H1 (cell line): ENCODE data around the gene STX4. TPM values are rescaled to one million over a fixed set of nuclear protein-coding genes. Genes with fewer than 3 reads are reported as not detected.

Source experiments
- CTCF ChIA-PET: fragments of 300-600 bp; sonication (Branson Sonifier 250); formaldehyde crosslinking; loops from one replicate; lab custom pipeline; 2021; ENCODE audit not compliant: partially characterized antibody; lab: Charles Lee
- POLR2A ChIA-PET: fragments of 300-600 bp; sonication (Branson Sonifier 250); formaldehyde crosslinking; loops from one replicate; lab custom pipeline; 2021; ENCODE audit warnings: inconsistent platforms; ENCODE audit not compliant: partially characterized antibody; lab: Charles Lee
- DNase-seq, 2 experiments: peaks; one replicate each; pipeline versions ENCODE4 v3.0.0 to v3.0.0-alpha.2; 2010 to 2022; ENCODE audit warnings: low spot score in 2 of 2, low read depth in 1 of 2, mixed read lengths in 1 of 2
- FAIRE-seq: peaks from 2 replicates; lab custom pipeline; 2011; peaks lifted over from hg19 to GRCh38; lab: Jason Lieb, UNC
- H2AFZ ChIP-seq: 2 replicates; pipeline ENCODE4 v1.8.1; 2012; ENCODE audit warnings: low read length, inconsistent platforms
- H2AK5ac ChIP-seq: 2 replicates; pipeline ENCODE4 v1.6.1; 2013; ENCODE audit warnings: low read depth, low read length
- H2BK120ac ChIP-seq: replicated peaks from 2 replicates; pipeline ENCODE3; 2013; ENCODE audit warnings: low read depth, low read length, inconsistent platforms
- H2BK12ac ChIP-seq: 2 replicates; pipeline ENCODE4 v1.6.1; 2013; ENCODE audit warnings: low read depth, low read length
- H2BK15ac ChIP-seq: 2 replicates; pipeline ENCODE4 v1.6.1; 2013; ENCODE audit warnings: low read length
- H2BK20ac ChIP-seq: 2 replicates; pipeline ENCODE4 v1.6.1; 2013; ENCODE audit warnings: low read length
- H2BK5ac ChIP-seq: 2 replicates; pipeline ENCODE4 v1.6.1; 2013; ENCODE audit warnings: low read depth, low read length
- H3K14ac ChIP-seq: 2 replicates; pipeline ENCODE4 v1.6.1; 2013; ENCODE audit warnings: inconsistent platforms; ENCODE audit not compliant: insufficient read length
- H3K18ac ChIP-seq: 2 replicates; pipeline ENCODE4 v1.6.1; 2013; ENCODE audit warnings: low read length; ENCODE audit errors: extremely low read depth
- H3K23ac ChIP-seq: 2 replicates; pipeline ENCODE4 v1.6.1; 2013; ENCODE audit warnings: inconsistent platforms; ENCODE audit not compliant: insufficient read length
- H3K23me2 ChIP-seq: 2 replicates; pipeline ENCODE4 v1.6.1; 2013; ENCODE audit warnings: low read depth, low read length
- H3K27ac ChIP-seq: 2 replicates; pipeline ENCODE4 v1.6.1; 2011; ENCODE audit warnings: low read depth, low read length, inconsistent platforms
- H3K27me3 ChIP-seq, 4 experiments: replicated peaks in 1 of 4; 1 replicate in 1 of 4; 2 replicates in 3 of 4; pipeline versions ENCODE4 v1.6.1 to v1.8.1; 2011 to 2013; ENCODE audit warnings: low read length in 3 of 4, mild to moderate bottlenecking in 3 of 4, inconsistent platforms in 2 of 4, mixed read lengths in 2 of 4, moderate library complexity in 1 of 4; ENCODE audit not compliant: control insufficient read depth in 3 of 4, insufficient read depth in 3 of 4; ENCODE audit errors: extremely low read depth in 1 of 4
- H3K36me3 ChIP-seq, 4 experiments: 2 replicates each; pipeline versions ENCODE4 v1.6.1 to v1.8.1; 2011 to 2013; ENCODE audit warnings: mild to moderate bottlenecking in 4 of 4, low read length in 3 of 4, moderate library complexity in 2 of 4, control low read depth in 1 of 4, inconsistent platforms in 1 of 4; ENCODE audit not compliant: insufficient read depth in 4 of 4, control insufficient read depth in 2 of 4
- H3K4ac ChIP-seq: replicated peaks from 2 replicates; pipeline ENCODE3; 2013; ENCODE audit warnings: low read length, low read depth, mixed read lengths, inconsistent platforms; ENCODE audit not compliant: insufficient read length
- H3K4me1 ChIP-seq, 4 experiments: replicated peaks in 1 of 4; 1 replicate in 1 of 4; 2 replicates in 3 of 4; pipeline versions ENCODE4 v1.6.1 to v1.8.1; 2011 to 2013; ENCODE audit warnings: low read length in 3 of 4, inconsistent platforms in 2 of 4, mixed read lengths in 1 of 4; ENCODE audit not compliant: insufficient read depth in 4 of 4, control insufficient read depth in 3 of 4
- H3K4me2 ChIP-seq, 2 experiments: 2 replicates each; pipeline versions ENCODE4 v1.6.1 to v1.8.1; 2011 to 2013; ENCODE audit warnings: low read depth in 2 of 2, low read length in 2 of 2, control low read depth in 1 of 2, inconsistent platforms in 1 of 2, mild to moderate bottlenecking in 1 of 2; ENCODE audit not compliant: insufficient read depth in 1 of 2
- H3K4me3 ChIP-seq, 4 experiments: fragments of 200-600, 300-600 bp in 1 of 4; sonication (generic), shearing (Covaris generic), sonication (Bioruptor Twin) in 1 of 4; 2 replicates each; pipeline versions ENCODE4 v1.5.1 to v1.8.1; 2011 to 2016; ENCODE audit warnings: low read length in 4 of 4, low read depth in 3 of 4, control low read depth in 2 of 4, inconsistent platforms in 2 of 4, mild to moderate bottlenecking in 2 of 4, mixed read lengths in 1 of 4, moderate library complexity in 1 of 4; ENCODE audit not compliant: insufficient read depth in 2 of 4; ENCODE audit errors: extremely low read depth in 1 of 4
- H3K56ac ChIP-seq: replicated peaks from 2 replicates; pipeline ENCODE3; 2013; ENCODE audit warnings: low read depth, mild to moderate bottlenecking, mixed read lengths, low read length, inconsistent platforms; ENCODE audit not compliant: insufficient read length
- H3K79me1 ChIP-seq: 2 replicates; pipeline ENCODE4 v1.6.1; 2013; ENCODE audit warnings: low read depth, low read length, control low read depth
- H3K79me2 ChIP-seq, 2 experiments: 2 replicates each; pipeline versions ENCODE4 v1.6.1 to v1.8.1; 2012 to 2013; ENCODE audit warnings: low read length in 2 of 2, mild to moderate bottlenecking in 2 of 2, inconsistent platforms in 1 of 2; ENCODE audit not compliant: insufficient read depth in 2 of 2, control insufficient read depth in 1 of 2
- H3K9ac ChIP-seq, 4 experiments: replicated peaks in 1 of 4; 1 replicate in 1 of 4; 2 replicates in 3 of 4; pipeline versions ENCODE4 v1.6.1 to v1.8.1; 2011 to 2013; ENCODE audit warnings: low read depth in 3 of 4, low read length in 3 of 4, control low read depth in 2 of 4, mild to moderate bottlenecking in 2 of 4, moderate library complexity in 2 of 4, inconsistent platforms in 1 of 4; ENCODE audit errors: extremely low read depth in 1 of 4
- H3K9me3 ChIP-seq, 2 experiments: 2 replicates each; pipeline versions ENCODE4 v1.6.1 to v1.8.1; 2012 to 2013; ENCODE audit warnings: mild to moderate bottlenecking in 2 of 2, moderate library complexity in 2 of 2, control low read depth in 1 of 2, inconsistent platforms in 1 of 2, low read depth in 1 of 2, low read length in 1 of 2, mixed read lengths in 1 of 2; ENCODE audit not compliant: insufficient read depth in 2 of 2
- H4K20me1 ChIP-seq, 2 experiments: replicated peaks in 1 of 2; 2 replicates each; pipeline versions ENCODE3 to v1.8.1; 2011 to 2013; ENCODE audit warnings: inconsistent platforms in 2 of 2, low read length in 2 of 2, mild to moderate bottlenecking in 1 of 2; ENCODE audit not compliant: insufficient read depth in 2 of 2, control insufficient read depth in 1 of 2
- H4K5ac ChIP-seq: 2 replicates; pipeline ENCODE4 v1.6.1; 2013; ENCODE audit warnings: low read length, low read depth, mixed read lengths, inconsistent platforms; ENCODE audit not compliant: insufficient read length
- H4K8ac ChIP-seq: 2 replicates; pipeline ENCODE4 v1.8.0; 2013; ENCODE audit warnings: mild to moderate bottlenecking, moderate library complexity, low read length, inconsistent platforms; ENCODE audit not compliant: insufficient read depth; ENCODE audit errors: extremely low read depth
- H4K91ac ChIP-seq: replicated peaks from 2 replicates; pipeline ENCODE3; 2013; ENCODE audit warnings: low read length, mixed read lengths, inconsistent platforms; ENCODE audit not compliant: insufficient read length
- ASH2L ChIP-seq: fragments of 200-600, 300-600 bp; sonication (generic); IDR thresholded peaks from one replicate; pipeline ENCODE4 v1.7.1; 2017; ENCODE audit warnings: low read length
- BRCA1 ChIP-seq: IDR thresholded peaks from 2 replicates; pipeline ENCODE4 v1.6.1; 2012; ENCODE audit warnings: low read depth, low read length, improper control_type of control experiment
- CHD2 ChIP-seq: IDR thresholded peaks from 2 replicates; pipeline ENCODE4 v1.6.1; 2012; ENCODE audit warnings: low read length, improper control_type of control experiment
- HDAC2 ChIP-seq, 2 experiments: fragments of 300-600 bp in 1 of 2; sonication (generic) in 1 of 2; IDR thresholded peaks; 2 replicates each; pipeline ENCODE4 v1.6.1; 2011 to 2012; ENCODE audit warnings: low read depth in 2 of 2, low read length in 2 of 2, mild to moderate bottlenecking in 2 of 2, moderate library complexity in 2 of 2, borderline replicate concordance in 1 of 2, inconsistent platforms in 1 of 2
- SP4 ChIP-seq: IDR thresholded peaks from 2 replicates; pipeline ENCODE4 v1.6.1; 2012; ENCODE audit warnings: low read length, inconsistent platforms
- WGBS, 2 experiments: shearing (Covaris generic) in 1 of 2; methylation state at CpG; one replicate each; pipeline versions ENCODE4 v1.1.6 to v1.1.7; 2013 to 2015; ENCODE audit warnings: low lambda C conversion rate in 2 of 2, mixed read lengths in 2 of 2, inconsistent platforms in 1 of 2, low coverage in 1 of 2, missing lambda C conversion rate in 1 of 2; ENCODE audit not compliant: insufficient replicate concordance in 2 of 2, insufficient coverage in 1 of 2, insufficient read length in 1 of 2; ENCODE audit errors: extremely low coverage in 1 of 2, missing lambda C conversion rate in 1 of 2; 5-methylcytosine and 5-hydroxymethylcytosine counted together
- polyA plus RNA-seq, 7 experiments: library from polyadenylated mRNA; depleted of rRNA in 3 of 7; stranded (reverse) in 5 of 7; unstranded in 2 of 7; fragments of >200 nt in 5 of 7; fragments of 200-250 nt in 2 of 7; gene quantifications; 1 replicate in 5 of 7; 2 replicates in 1 of 7; 4 replicates in 1 of 7; pipeline versions ENCODE4 v1.2.1 to v1.2.3, GENCODE V29; 2011 to 2013; ENCODE audit warnings: missing spikeins in 2 of 7, mixed read lengths in 2 of 7
- total RNA-seq: library from RNA; stranded (reverse); fragmentation: NEBNext Ultra II Directional; extraction: Animal tissue kit (Norgen Biotek cat#: 25700); gene quantifications from 2 replicates; pipeline ENCODE4 v1.2.1, GENCODE V29; 2021
- TF ChIP-seq, protein P1 (sequence below): IDR thresholded peaks from 2 replicates; pipeline ENCODE4 v1.6.1; 2011; ENCODE audit warnings: low read length, improper control_type of control experiment

STX4 gene
- total and polyA plus RNA-seq, 2 of the 8 experiments (the other 6 are each of a cell fraction or from before 2014, with no cell fraction given), result 25.8 to 32.3 TPM

DNA sequence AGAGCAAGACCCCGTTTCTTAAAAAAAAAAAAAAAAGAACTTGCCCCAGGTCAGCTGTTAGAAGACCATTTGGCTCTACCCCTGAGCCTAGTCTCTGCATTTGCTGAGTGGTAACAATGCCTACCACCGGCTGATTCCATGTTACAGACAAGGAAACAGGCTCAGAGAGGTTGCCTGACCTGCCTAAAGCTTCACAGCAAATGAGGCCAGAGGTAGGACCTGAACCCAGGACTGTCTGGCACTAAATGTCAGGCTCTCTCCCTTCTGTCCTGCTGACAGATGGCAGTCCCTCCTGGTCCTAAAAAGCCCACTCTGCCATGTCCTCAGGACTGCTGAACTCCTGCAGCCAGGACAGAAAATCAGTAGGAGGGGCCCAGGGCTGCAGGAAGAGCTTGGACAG, 28.7 kb upstream of the STX4 start:
- CTCF ChIA-PET, result interaction anchor here (0.7 to 2.1 kb wide), 4 partner anchors 11 to 36 kb away, joined by 3 to 10 read pairs (median 3); partner anchors contain the start of gene HSD3B7
- H4K20me1 ChIP-seq, result peaks cover 0 to 4% of the 10 kb centered on the region in 2 experiments

More for the DNA sequence above, 28.7 kb upstream of the STX4 start:
- Histone ChIP-seq H3K79me2 (peaks cover 0 to 4% of the 10 kb centered on the region in 2 experiments; a peak in 1 of 4 replicates), H3K79me1 (0 out of 2 replicates have a peak, but pooled peaks cover 9% of the 10 kb centered on the region), H3K18ac (no peak overlapping the region), H3K4ac (no peak overlapping the region), H3K4me2 (no peak overlapping the region), H2BK5ac (no peak overlapping the region), H3K27ac (no peak overlapping the region), H3K4me3 (no peak overlapping the region), H3K27me3 (no peaks in the 10 kb centered on the region), H3K56ac (no peak overlapping the region), H2BK15ac (no peak overlapping the region), H4K5ac (no peak overlapping the region), H3K9me3 (no peaks in the 10 kb centered on the region), H2BK12ac (no peak overlapping the region), H3K4me1 (peaks cover 4 to 12% (median 4%) of the 10 kb centered on the region in 4 experiments), H2AFZ (no peak overlapping the region), H3K9ac (no peak overlapping the region), H4K8ac (no peak overlapping the region), H3K36me3 (no peaks in the 10 kb centered on the region), H2AK5ac (no peak overlapping the region), H4K91ac (no peak overlapping the region), H3K14ac (no peak overlapping the region), H3K23me2 (no peaks in the 10 kb centered on the region; the same call in 1 of the 2 replicates), H2BK120ac (no peak overlapping the region), H3K23ac (no peak overlapping the region), H2BK20ac (no peak overlapping the region)
- FAIRE-seq (no peak), DNase-seq (no peak)
- no peak for TF ChIP-seq BRCA1
- TF ChIP-seq, protein P1, sequence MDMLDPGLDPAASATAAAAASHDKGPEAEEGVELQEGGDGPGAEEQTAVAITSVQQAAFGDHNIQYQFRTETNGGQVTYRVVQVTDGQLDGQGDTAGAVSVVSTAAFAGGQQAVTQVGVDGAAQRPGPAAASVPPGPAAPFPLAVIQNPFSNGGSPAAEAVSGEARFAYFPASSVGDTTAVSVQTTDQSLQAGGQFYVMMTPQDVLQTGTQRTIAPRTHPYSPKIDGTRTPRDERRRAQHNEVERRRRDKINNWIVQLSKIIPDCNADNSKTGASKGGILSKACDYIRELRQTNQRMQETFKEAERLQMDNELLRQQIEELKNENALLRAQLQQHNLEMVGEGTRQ, result no peak
- no peak for TF ChIP-seq ASH2L
- no peak for TF ChIP-seq HDAC2 (IDR thresholded peaks at IDR 0.05; ENCODE audit: borderline replicate concordance in 1 of 2, low read depth in 2 of 2, low read length in 2 of 2)
- no peak for TF ChIP-seq CHD2
- no peak for TF ChIP-seq SP4
- POLR2A ChIA-PET, result interaction anchor here (0.6 to 3.0 kb wide), 2 partner anchors 19 to 297 kb away, joined by 4 to 14 read pairs; partner anchors contain the start of gene HSD3B7
- 88% methylated on average over 2 of the region's 2 CpGs; no CpG with 5 or more reads in 1 of the 2 experiments for WGBS, 2 experiments
